HepG2 (cell line): ENCODE results near the gene FOCAD. TPM values are rescaled to one million over a fixed set of nuclear protein-coding genes. Genes with fewer than 3 reads are reported as not detected.
"Not testable (repeated sequence)": the region's sequence is repeated elsewhere in the genome, so short reads cannot be mapped to it uniquely, and the experiment has no call there.

ENCODE experiments used
- ATAC-seq: fragments of 200-7000 bp; cut with Tn5 transposase; 3 replicates; pipeline ENCODE4 v1.9.1; 2020; ENCODE audit warnings: mild to moderate bottlenecking, moderate library complexity
- BruUV-seq: library from RNA; stranded (reverse); fragments of 400-500 nt; replicated peaks from 2 replicates; lab custom pipeline; 2021; lab: Mats Ljungman, UMichigan
- CTCF ChIA-PET: fragments of 300-600 bp; formaldehyde crosslinking; extraction: SDS; loops from one replicate; lab custom pipeline; 2021; ENCODE audit warnings: low total read pairs, inconsistent platforms, low intra/inter-chr PET ratio; lab: Yijun Ruan, JAX
- POLR2A ChIA-PET: fragments of 350-600 bp; sonication (Branson Sonifier 250); formaldehyde crosslinking; loops from one replicate; lab custom pipeline; 2020; ENCODE audit warnings: antibody characterized with exemption, inconsistent platforms; lab: Yijun Ruan, JAX
- DNase-seq: peaks from one replicate; pipeline ENCODE4 v3.0.0-alpha.2; 2015; ENCODE audit warnings: low spot score
- FAIRE-seq: peaks from 3 replicates; lab custom pipeline; 2011; peaks lifted over from hg19 to GRCh38; lab: Jason Lieb, UNC
- H2AFZ ChIP-seq: one replicate; pipeline ENCODE4 v1.6.1; 2011; ENCODE audit warnings: low read length, inconsistent platforms
- H3K27ac ChIP-seq: fragments of 300-600 bp; 3 replicates; pipeline ENCODE4 v1.8.0; 2011; ENCODE audit warnings: mixed run types, mild to moderate bottlenecking, mixed read lengths, low read length, inconsistent platforms; ENCODE audit not compliant: insufficient read depth; ENCODE audit errors: extremely low read length
- H3K27me3 ChIP-seq, 2 experiments: fragments of 200-600 bp in 1 of 2; 2 replicates in 1 of 2; 3 replicates in 1 of 2; pipeline versions ENCODE4 v1.6.0 to v1.8.0; 2011; ENCODE audit warnings: low read length in 2 of 2, mild to moderate bottlenecking in 2 of 2, moderate library complexity in 2 of 2, inconsistent platforms in 1 of 2; ENCODE audit not compliant: insufficient read depth in 2 of 2, control insufficient read depth in 1 of 2
- H3K36me3 ChIP-seq, 2 experiments: fragments of 200-600 bp in 1 of 2; replicated peaks in 1 of 2; 2 replicates in 1 of 2; 3 replicates in 1 of 2; pipeline versions ENCODE4 v1.5.1 to v1.8.0; 2011; ENCODE audit warnings: low read length in 2 of 2, inconsistent platforms in 1 of 2; ENCODE audit not compliant: insufficient read depth in 2 of 2, control insufficient read depth in 1 of 2
- H3K4me1 ChIP-seq: 2 replicates; pipeline ENCODE4 v1.5.1; 2012; ENCODE audit warnings: low read length, inconsistent platforms; ENCODE audit not compliant: insufficient read depth
- H3K4me2 ChIP-seq: 2 replicates; pipeline ENCODE4 v1.6.0; 2011; ENCODE audit warnings: low read depth, low read length, inconsistent platforms
- H3K4me3 ChIP-seq, 3 experiments: fragments of 200-600 bp in 1 of 3; sonication (generic), shearing (Covaris generic) in 1 of 3; replicated peaks in 1 of 3; 2 replicates each; pipeline ENCODE4 v1.5.1; 2011 to 2016; ENCODE audit warnings: low read length in 3 of 3, inconsistent platforms in 2 of 3, low read depth in 2 of 3, mild to moderate bottlenecking in 2 of 3, control low read depth in 1 of 3, mixed read lengths in 1 of 3; ENCODE audit not compliant: insufficient read depth in 1 of 3
- H3K79me2 ChIP-seq: one replicate; pipeline ENCODE4 v1.6.1; 2011; ENCODE audit warnings: low read length, inconsistent platforms; ENCODE audit not compliant: insufficient read depth
- H3K9ac ChIP-seq: 2 replicates; pipeline ENCODE4 v1.6.0; 2011; ENCODE audit warnings: mild to moderate bottlenecking, low read depth, low read length, inconsistent platforms; ENCODE audit not compliant: insufficient read depth
- H3K9me3 ChIP-seq: 2 replicates; pipeline ENCODE4 v1.5.1; 2012; ENCODE audit warnings: mild to moderate bottlenecking, low read length
- H4K20me1 ChIP-seq: 2 replicates; pipeline ENCODE4 v1.6.0; 2011; ENCODE audit warnings: inconsistent platforms, mild to moderate bottlenecking, low read length, moderate library complexity; ENCODE audit not compliant: insufficient read depth
- CREB1 ChIP-seq, 2 experiments: fragments of 450-650 bp in 1 of 2; IDR thresholded peaks; 2 replicates each; pipeline ENCODE4 v1.6.1; 2016 to 2017; ENCODE audit warnings: control low read depth in 1 of 2, mild to moderate bottlenecking in 1 of 2, missing compliant biosample characterization in 1 of 2, missing genetic modification characterization in 1 of 2
- ZMYM4 ChIP-seq: sonication (generic); formaldehyde crosslinking; IDR thresholded peaks from 2 replicates; pipeline ENCODE4 v1.8.1; 2023; ENCODE audit warnings: mild to moderate bottlenecking, missing genetic modification reagents
- WGBS: methylation state at CpG from one replicate; pipeline ENCODE4 v1.1.6; 2017; ENCODE audit warnings: low lambda C conversion rate; 5-methylcytosine and 5-hydroxymethylcytosine counted together
- in situ Hi-C: cut with HindIII; loops from 2 replicates; pipeline ENCODE4 v1.10.0; 2017; ENCODE audit warnings: low pct_unique_long_range_greater_than_20kb; ENCODE audit not compliant: extremely low pct_ligation_motif_present
- intact Hi-C: fragments of 100-400 bp; cut with micrococcal nuclease; formaldehyde crosslinking; loops from one replicate; pipeline ENCODE4 v1.10.0; 2022; ENCODE audit not compliant: unreplicated experiment
- polyA plus RNA-seq, 8 experiments: library from polyadenylated mRNA; depleted of rRNA in 3 of 8; stranded (reverse) in 7 of 8; unstranded in 1 of 8; fragments of >200 nt; fragmentation: Illumina TruSeq in 4 of 8; extraction: Trizol in 4 of 8; gene quantifications; 2 replicates each; pipeline versions ENCODE4 v1.2.1 to v1.2.3, GENCODE V29; 2011 to 2016; ENCODE audit warnings: low read depth in 4 of 8, missing spikeins in 1 of 8, mixed read lengths in 1 of 8; ENCODE audit not compliant: insufficient read depth in 1 of 8
- total RNA-seq, 5 experiments: library from RNA; depleted of rRNA; stranded (reverse); fragments of >200 nt; fragmentation: Illumina TruSeq; extraction: Trizol; gene quantifications; 2 replicates each; pipeline ENCODE4 v1.2.3, GENCODE V29; 2016; ENCODE audit warnings: low read depth in 1 of 5

Gene FOCAD
- total and polyA plus RNA-seq, 2 of the 13 experiments (the other 11 are each of a cell fraction or from before 2014, with no cell fraction given) = 18.0 to 31.1 TPM

DNA sequence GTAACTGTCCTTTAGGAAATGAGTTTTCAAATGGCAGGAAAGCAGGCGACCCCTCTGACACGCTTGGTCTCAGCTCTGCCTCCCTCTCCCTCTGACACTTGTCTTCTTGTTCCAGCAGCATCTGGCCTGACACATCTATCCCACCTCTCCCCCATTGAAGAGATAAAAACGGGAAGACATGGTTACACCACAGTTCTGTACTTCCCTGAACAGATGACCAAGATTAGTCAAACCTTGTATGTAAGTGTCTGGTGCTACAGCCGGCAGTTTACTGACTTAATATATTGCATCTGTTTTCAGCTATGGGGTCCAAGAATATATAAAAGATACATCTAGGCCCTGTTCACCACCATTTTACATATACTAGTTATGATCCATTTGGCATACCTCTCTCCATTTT, 32.1 kb upstream of the FOCAD start:
- TF ChIP-seq CREB1 (IDR thresholded peaks at IDR 0.05) = no peak
- TF ChIP-seq CREB1 (CRISPR knock-in tag; IDR thresholded peaks at IDR 0.05) = no peak
- no peak for TF ChIP-seq ZMYM4 (CRISPR knock-in tag)
- no peak for DNase-seq
- no peaks in the 10 kb centered on the region for H3K27me3 ChIP-seq
- no peak overlapping the region for H3K4me2 ChIP-seq
- intact Hi-C loops = no loop called here
- no peaks in the 10 kb centered on the region for H3K36me3 ChIP-seq
- WGBS = 44% methylated on average over 4 of the region's 4 CpGs
- H2AFZ ChIP-seq = no peak overlapping the region
- in situ Hi-C loops = no loop called here
- no peaks in the 10 kb centered on the region for H4K20me1 ChIP-seq
- no peak for FAIRE-seq
- no TSS peak for BruUV-seq
- H3K27ac ChIP-seq = no peak overlapping the region
- no peak for ATAC-seq
- no peak overlapping the region for H3K9ac ChIP-seq
- POLR2A ChIA-PET = no interaction called here
- H3K4me1 ChIP-seq = peaks cover 8% of the 10 kb centered on the region
- no peaks in the 10 kb centered on the region for H3K79me2 ChIP-seq
- H3K4me3 ChIP-seq = no peak overlapping the region
- no peaks in the 10 kb centered on the region for H3K9me3 ChIP-seq
- CTCF ChIA-PET = no interaction called here

DNA sequence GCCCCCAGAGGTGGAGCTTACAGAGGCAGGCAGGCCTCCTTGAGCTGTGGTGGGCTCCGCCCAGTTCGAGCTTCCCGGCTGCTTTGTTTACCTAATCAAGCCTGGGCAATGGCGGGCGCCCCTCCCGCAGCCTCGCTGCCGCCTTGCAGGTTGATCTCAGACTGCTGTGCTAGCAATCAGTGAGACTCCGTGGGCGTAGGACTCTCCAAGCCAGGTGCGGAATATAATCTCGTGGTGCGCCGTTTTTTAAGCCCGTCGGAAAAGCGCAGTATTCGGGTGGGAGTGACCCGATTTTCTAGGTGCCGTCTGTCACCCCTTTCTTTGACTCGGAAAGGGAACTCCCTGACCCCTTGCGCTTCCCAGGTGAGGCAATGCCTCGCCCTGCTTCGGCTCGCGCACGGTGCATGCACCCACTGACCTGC, 25.8 kb upstream of the FOCAD start:
- H3K9me3 ChIP-seq, H2AFZ ChIP-seq, BruUV-seq, H3K79me2 ChIP-seq, DNase-seq, H3K9ac ChIP-seq, intact Hi-C loops, ATAC-seq, H3K4me3 ChIP-seq, POLR2A ChIA-PET, H3K27ac ChIP-seq, H3K4me2 ChIP-seq, FAIRE-seq, H4K20me1 ChIP-seq, H3K36me3 ChIP-seq, CTCF ChIA-PET, H3K4me1 ChIP-seq, H3K27me3 ChIP-seq, in situ Hi-C loops: not testable (repeated sequence)
- WGBS = 75% methylated on average over 22 of the region's 27 CpGs
